ES-I3 (cell line): ENCODE results near the gene UROC1.
"Not testable (repeated sequence)": the region's sequence is repeated elsewhere in the genome, so short reads cannot be mapped to it uniquely, and the experiment has no call there.

Experiments
- H3K36me3 ChIP-seq: 2 replicates; pipeline ENCODE4 v1.6.1; 2013; ENCODE audit warnings: mild to moderate bottlenecking, low read length, control low read depth, moderate library complexity; ENCODE audit not compliant: insufficient read depth
- H3K4me1 ChIP-seq: 2 replicates; pipeline ENCODE4 v1.6.1; 2013; ENCODE audit warnings: mild to moderate bottlenecking, control low read depth, low read length; ENCODE audit not compliant: insufficient read depth
- H3K9ac ChIP-seq: 2 replicates; pipeline ENCODE4 v1.6.1; 2013; ENCODE audit warnings: low read depth, mild to moderate bottlenecking, low read length, moderate library complexity
- H3K9me3 ChIP-seq: 2 replicates; pipeline ENCODE4 v1.6.1; 2013; ENCODE audit warnings: mild to moderate bottlenecking, low read length, moderate library complexity; ENCODE audit not compliant: control insufficient read depth, insufficient read depth

UROC1 gene

GRCh38 chr3:126540951-126541627 lies 23.5 kb upstream of the UROC1 start:
- Histone ChIP-seq H3K9ac (no peak overlapping the region), H3K36me3 (no peaks in the 10 kb centered on the region), H3K9me3 (no peaks in the 10 kb centered on the region), H3K4me1 (0 out of 2 replicates have a peak, but pooled peaks cover 4% of the 10 kb centered on the region)

GRCh38 chr3:126540342-126540849 lies 22.8 kb upstream of the UROC1 start:
- Histone ChIP-seq H3K4me1 (0 out of 2 replicates have a peak, but pooled peaks cover 3% of the 10 kb centered on the region), H3K9ac (no peak overlapping the region), H3K36me3 (no peaks in the 10 kb centered on the region), H3K9me3 (no peaks in the 10 kb centered on the region)

GRCh38 chr3:126539558-126540250 lies 22.1 kb upstream of the UROC1 start:
- no peaks in the 10 kb centered on the region for H3K9me3 ChIP-seq
- H3K36me3 ChIP-seq: no peaks in the 10 kb centered on the region
- no peak overlapping the region for H3K9ac ChIP-seq
- H3K4me1 ChIP-seq: no peaks in the 10 kb centered on the region

- Histone ChIP-seq H3K9me3 (no peaks in the 10 kb centered on the region), H3K4me1 (no peaks in the 10 kb centered on the region), H3K9ac (no peak overlapping the region), H3K36me3 (no peaks in the 10 kb centered on the region)
Observed at GRCh38 chr3:126538966-126539365, 21.4 kb upstream of the UROC1 start.

- H3K4me1 ChIP-seq: no peaks in the 10 kb centered on the region
- H3K9ac ChIP-seq: no peak overlapping the region
- no peaks in the 10 kb centered on the region for H3K36me3 ChIP-seq
- no peaks in the 10 kb centered on the region for H3K9me3 ChIP-seq
Observed at GRCh38 chr3:126538316-126538715, 20.7 kb upstream of the UROC1 start.

- no peaks in the 10 kb centered on the region for H3K4me1 ChIP-seq
- no peaks in the 10 kb centered on the region for H3K9me3 ChIP-seq
- no peaks in the 10 kb centered on the region for H3K36me3 ChIP-seq
- no peak overlapping the region for H3K9ac ChIP-seq
Observed at GRCh38 chr3:126537730-126538281, 20.2 kb upstream of the UROC1 start.

- H3K36me3 ChIP-seq: no peaks in the 10 kb centered on the region
- H3K9ac ChIP-seq: no peak overlapping the region
- no peaks in the 10 kb centered on the region for H3K4me1 ChIP-seq
- H3K9me3 ChIP-seq: no peaks in the 10 kb centered on the region
Observed at GRCh38 chr3:126537116-126537729, 19.6 kb upstream of the UROC1 start.

- Histone ChIP-seq H3K4me1 (no peaks in the 10 kb centered on the region), H3K9ac (no peak overlapping the region), H3K9me3 (no peaks in the 10 kb centered on the region), H3K36me3 (no peaks in the 10 kb centered on the region)
Observed at GRCh38 chr3:126536126-126536525, 18.6 kb upstream of the UROC1 start.

GRCh38 chr3:126535636-126536035 lies 18.1 kb upstream of the UROC1 start:
- H3K9ac ChIP-seq: no peak overlapping the region
- no peaks in the 10 kb centered on the region for H3K9me3 ChIP-seq
- H3K36me3 ChIP-seq: no peaks in the 10 kb centered on the region
- H3K4me1 ChIP-seq: no peaks in the 10 kb centered on the region

- not testable (repeated sequence) for H3K36me3 ChIP-seq, H3K9me3 ChIP-seq, H3K4me1 ChIP-seq, H3K9ac ChIP-seq
Observed at GRCh38 chr3:126534716-126535115, 17.1 kb upstream of the UROC1 start.

GRCh38 chr3:126533506-126533905 lies 15.9 kb upstream of the UROC1 start:
- no peak overlapping the region for H3K9ac ChIP-seq
- H3K4me1 ChIP-seq: no peaks in the 10 kb centered on the region
- no peaks in the 10 kb centered on the region for H3K9me3 ChIP-seq
- H3K36me3 ChIP-seq: no peaks in the 10 kb centered on the region

GRCh38 chr3:126531051-126531330 lies 13.4 kb upstream of the UROC1 start:
- H3K36me3 ChIP-seq: no peaks in the 10 kb centered on the region
- H3K4me1 ChIP-seq: no peaks in the 10 kb centered on the region
- no peak overlapping the region for H3K9ac ChIP-seq
- H3K9me3 ChIP-seq: no peaks in the 10 kb centered on the region

GRCh38 chr3:126530171-126531050 lies 12.8 kb upstream of the UROC1 start:
- H3K9me3 ChIP-seq: no peaks in the 10 kb centered on the region
- no peaks in the 10 kb centered on the region for H3K4me1 ChIP-seq
- no peak overlapping the region for H3K9ac ChIP-seq
- H3K36me3 ChIP-seq: no peaks in the 10 kb centered on the region

GRCh38 chr3:126529585-126530170 lies 12.1 kb upstream of the UROC1 start:
- Histone ChIP-seq H3K9me3 (no peaks in the 10 kb centered on the region), H3K9ac (no peak overlapping the region), H3K4me1 (no peaks in the 10 kb centered on the region; the same call in 1 of the 2 replicates), H3K36me3 (no peaks in the 10 kb centered on the region)
